Coronary artery (tissue), 2 donors: ENCODE results near the gene KIAA0753.

Source experiments
- DNase-seq: peaks from one replicate; pipeline ENCODE4 v3.0.0-alpha.2; 2017; ENCODE audit warnings: low spot score
- H3K27ac ChIP-seq, 2 donors: fragments of 200-600 bp; sonication (generic); one replicate each; pipeline ENCODE4 v1.5.1; 2016 to 2019
- H3K4me3 ChIP-seq: fragments of 200-600 bp; sonication (generic); 2 replicates; pipeline ENCODE4 v1.5.1; 2016; ENCODE audit warnings: mild to moderate bottlenecking, moderate library complexity
- TF ChIP-seq, protein P1 (sequence below): fragments of 200-600 bp; sonication (generic); IDR thresholded peaks from one replicate; pipeline ENCODE4 v1.5.1; 2019; ENCODE audit warnings: antibody characterized with exemption

Gene KIAA0753

DNA sequence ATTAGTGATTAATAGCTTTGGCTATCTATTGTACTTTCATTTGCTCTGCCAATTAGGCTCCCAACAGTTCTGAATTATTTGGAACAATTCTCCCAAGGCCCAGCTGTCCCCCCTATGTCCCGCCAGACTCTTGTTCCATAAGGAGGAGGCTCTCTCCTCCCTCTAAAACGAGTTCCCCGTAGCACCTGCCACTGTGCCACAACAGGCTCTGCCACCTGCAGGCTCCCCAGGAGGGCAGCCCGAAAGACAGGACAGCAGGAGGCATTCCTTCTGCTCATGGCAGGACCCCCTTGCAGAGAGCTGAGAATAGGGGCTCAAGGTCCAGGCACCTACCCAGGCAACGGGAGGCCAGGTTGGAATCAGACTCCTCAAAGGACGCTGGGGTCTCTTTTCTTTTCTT, 93.2 kb downstream of the KIAA0753 start:
- Histone ChIP-seq H3K27ac (no peak overlapping the region), H3K4me3 (no peak overlapping the region)
- TF ChIP-seq, protein P1, sequence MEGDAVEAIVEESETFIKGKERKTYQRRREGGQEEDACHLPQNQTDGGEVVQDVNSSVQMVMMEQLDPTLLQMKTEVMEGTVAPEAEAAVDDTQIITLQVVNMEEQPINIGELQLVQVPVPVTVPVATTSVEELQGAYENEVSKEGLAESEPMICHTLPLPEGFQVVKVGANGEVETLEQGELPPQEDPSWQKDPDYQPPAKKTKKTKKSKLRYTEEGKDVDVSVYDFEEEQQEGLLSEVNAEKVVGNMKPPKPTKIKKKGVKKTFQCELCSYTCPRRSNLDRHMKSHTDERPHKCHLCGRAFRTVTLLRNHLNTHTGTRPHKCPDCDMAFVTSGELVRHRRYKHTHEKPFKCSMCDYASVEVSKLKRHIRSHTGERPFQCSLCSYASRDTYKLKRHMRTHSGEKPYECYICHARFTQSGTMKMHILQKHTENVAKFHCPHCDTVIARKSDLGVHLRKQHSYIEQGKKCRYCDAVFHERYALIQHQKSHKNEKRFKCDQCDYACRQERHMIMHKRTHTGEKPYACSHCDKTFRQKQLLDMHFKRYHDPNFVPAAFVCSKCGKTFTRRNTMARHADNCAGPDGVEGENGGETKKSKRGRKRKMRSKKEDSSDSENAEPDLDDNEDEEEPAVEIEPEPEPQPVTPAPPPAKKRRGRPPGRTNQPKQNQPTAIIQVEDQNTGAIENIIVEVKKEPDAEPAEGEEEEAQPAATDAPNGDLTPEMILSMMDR = no peak
- no peak for DNase-seq

DNA sequence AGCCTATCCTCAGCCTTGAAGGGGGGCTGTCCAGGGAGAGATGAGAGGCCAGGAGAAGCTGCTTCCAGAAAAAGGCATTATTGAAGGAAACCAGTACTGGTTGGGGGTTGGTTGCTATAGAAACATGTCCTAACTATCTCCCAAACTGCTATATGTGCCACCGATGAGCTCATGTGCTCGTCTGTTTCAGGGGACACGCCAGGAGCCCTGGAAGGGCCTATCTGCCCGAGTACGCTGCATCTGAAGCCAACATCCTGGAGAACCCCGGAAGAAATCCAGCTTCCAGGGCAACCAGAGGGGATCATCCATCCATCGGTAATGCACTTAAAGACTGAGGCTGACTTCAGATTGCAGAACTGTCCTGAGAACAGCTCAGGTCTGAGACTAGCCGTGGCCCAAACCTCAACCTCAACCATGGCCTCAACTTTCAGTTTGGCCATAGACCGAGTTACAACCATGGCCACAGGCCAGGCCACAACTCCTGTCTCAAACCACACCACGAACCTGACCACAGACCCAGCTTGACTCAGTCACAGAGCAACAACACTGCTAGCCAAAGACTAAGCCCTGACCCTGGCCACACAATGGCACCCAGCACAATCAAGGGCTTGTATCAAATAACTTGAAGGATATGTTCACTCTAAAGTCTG, 94.3 kb downstream of the KIAA0753 start:
- Histone ChIP-seq H3K4me3 (no peak overlapping the region), H3K27ac (no peak overlapping the region)
- no peak for DNase-seq
- TF ChIP-seq, protein P1 = no peak

DNA sequence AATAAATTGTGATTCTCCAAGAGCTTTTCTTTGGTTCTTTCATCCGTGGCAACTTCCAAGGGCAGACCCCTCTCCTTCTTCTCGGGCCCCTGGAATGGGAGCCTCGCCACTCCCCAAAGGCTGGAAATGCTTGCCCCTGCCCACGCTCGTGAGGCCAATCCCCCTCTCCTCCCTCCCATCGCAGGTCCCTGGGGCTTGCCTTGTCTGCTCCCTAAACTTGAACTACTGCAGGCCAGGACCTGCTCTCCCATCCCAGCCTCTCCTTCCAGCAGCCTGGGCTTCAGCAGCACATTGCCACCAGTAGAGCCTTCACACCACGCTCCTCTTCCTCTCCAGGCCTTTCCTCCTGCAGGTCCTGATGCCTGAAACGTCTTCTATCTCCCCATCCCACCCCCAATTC, 95.2 kb downstream of the KIAA0753 start:
- H3K4me3 ChIP-seq = no peak overlapping the region
- no peak for DNase-seq
- TF ChIP-seq, protein P1 = no peak
- H3K27ac ChIP-seq = no peak overlapping the region

DNA sequence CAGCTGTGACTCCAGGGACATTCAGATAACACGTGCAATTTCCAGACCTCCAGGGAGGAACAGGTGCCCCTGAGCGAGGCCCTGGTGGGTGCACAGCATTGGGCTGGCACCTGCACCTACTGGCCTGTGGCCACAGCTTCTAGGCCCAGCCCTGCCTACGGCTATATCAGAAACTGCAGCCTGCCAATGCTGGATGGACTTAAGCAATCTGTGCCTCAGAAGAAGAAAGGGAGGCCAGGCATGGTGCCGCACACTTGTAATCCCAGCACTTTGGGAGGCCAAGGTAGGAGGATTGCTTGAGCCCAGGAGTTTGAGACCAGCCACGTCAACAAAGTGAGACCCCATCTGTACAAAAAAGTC, 96.5 kb downstream of the KIAA0753 start:
- DNase-seq = no peak
- H3K4me3 ChIP-seq = no peak overlapping the region
- TF ChIP-seq, protein P1 = no peak
- H3K27ac ChIP-seq = no peak overlapping the region

DNA sequence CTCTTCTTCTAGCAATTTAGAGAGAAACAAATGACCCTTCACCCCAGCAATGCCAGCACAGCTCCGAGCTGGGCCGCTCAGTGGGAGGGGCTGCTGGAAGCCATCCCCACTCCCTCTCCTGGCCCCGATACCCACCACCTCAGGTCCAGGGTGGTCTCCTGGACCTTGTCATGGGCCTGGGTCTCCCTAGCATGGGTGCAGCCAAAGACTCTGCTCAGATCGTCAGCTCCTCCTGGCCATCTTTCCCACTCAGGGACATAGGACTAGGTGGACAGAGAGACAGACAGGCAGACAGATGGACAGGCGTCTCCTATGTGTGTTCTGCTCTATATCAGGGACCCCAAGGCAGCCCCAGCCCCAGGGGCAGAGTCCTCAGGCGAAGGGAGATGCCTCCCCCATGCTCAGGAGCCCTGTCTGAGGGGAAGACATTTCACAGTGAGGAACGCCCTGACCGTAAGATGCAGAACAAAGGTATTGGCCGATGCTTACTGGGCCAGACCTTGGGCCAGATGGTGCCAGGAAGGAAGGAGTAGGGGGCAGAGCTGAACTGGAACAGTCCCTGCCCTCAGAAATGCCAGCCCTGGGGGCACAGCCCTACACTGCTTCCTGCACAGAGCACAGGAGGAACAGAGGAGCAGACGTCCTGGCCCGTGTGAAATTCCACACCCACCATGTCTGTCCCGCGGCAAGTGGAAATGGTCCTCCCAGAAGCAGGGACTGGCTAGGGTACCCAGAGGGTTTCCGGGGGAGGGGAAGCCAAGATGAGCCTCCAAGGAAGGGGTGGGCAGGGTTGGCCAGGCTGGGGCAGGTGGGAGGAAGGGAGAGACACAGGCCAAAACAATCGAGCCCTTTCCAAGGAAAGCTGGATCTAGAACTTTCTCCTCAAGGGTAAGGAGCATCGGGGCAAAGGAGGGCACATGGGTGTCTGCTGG, 97.2 kb downstream of the KIAA0753 start:
- TF ChIP-seq, protein P1 = no peak
- no peak overlapping the region for H3K4me3 ChIP-seq
- DNase-seq = no peak
- H3K27ac ChIP-seq = no peak overlapping the region

DNA sequence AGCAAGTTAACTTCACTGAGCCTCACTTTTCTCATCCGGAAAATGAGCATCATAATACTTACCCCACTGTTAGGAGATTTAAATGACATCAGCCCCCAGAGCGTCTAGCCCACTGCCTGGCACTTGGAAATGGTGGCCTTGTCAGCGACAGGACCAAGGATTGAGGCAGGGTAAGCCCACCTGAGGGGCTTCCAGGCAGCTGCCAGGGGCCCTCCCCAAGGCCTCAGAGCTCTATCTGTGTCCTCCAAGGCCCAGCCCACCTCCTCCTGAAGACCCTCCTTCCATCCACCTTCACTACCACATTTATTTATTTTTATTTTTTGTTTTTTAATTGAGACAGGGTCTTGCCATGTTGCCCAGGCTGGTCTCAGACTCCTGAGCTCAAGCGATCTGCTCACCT, 97.9 kb downstream of the KIAA0753 start:
- Histone ChIP-seq H3K4me3 (no peak overlapping the region), H3K27ac (no peak overlapping the region)
- DNase-seq = no peak
- TF ChIP-seq, protein P1 = no peak

DNA sequence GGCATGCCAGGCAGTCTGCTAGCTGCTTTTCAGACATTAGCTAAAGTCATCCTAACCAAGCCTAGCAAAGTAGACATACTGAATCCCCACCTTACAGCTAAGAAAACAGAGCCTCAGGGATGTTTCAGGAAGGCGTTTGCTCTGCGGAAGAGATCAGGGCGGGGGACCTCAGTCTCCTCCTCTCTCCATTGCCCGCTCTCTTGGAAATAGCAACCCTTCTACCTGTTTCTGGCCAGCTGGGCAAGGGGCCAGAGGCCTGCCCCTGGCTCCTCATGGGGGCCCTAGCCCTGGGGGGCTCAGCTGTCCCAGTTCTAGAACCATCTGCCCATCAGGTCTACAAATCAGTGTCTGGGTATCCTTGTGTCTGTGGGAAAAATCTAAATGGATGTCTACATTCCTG, 98.6 kb downstream of the KIAA0753 start:
- no peak for DNase-seq
- TF ChIP-seq, protein P1 = no peak
- Histone ChIP-seq H3K4me3 (no peak overlapping the region), H3K27ac (no peak overlapping the region)
